Measurements from ENCODE around the gene ZFP90.
"Not testable (repeated sequence)": the region's sequence is repeated elsewhere in the genome, so short reads cannot be mapped to it uniquely, and the experiment has no call there.

ZFP90 gene

DNA sequence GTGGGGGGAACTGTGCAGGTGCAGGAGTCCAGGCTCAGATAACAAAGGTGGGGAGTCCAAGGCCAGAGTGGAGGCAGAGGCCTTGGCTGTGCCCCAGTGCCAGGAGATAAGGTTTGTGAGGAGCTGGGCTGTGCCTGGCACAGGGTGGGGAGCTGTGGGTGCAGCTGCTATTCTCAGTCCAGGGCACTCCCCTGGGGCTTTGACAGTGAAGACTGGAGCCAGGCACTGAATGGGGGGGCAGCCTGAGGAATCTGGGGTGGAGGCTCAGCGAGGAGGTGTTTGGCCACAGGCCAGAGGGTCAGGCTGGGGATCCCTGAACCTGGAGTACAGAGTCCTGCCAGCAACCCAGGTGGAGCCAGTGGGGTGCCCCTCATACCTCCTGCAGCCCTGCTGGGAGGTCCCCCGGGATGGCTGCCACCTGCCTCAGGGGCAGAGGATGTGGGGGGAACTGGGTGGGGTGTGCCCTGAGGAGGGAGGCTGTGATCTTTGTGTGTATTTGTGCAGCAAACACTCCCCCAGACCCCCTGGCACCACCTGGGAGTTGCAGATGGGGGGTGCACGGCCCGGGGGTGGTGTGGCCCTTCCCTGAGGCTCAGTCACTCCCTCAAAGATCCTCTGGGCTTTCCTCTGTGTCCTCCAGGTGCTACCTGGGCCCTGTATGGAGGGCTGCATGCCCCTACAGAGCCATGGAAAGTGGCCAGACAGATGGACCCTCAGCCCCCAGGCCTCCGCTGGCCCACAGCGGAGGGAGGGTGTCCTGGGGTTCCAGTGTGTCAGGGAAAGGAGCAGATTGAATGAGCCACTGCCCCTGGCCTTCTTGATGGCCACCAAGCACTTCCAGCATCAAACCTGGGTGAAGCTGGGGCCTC lies 46.3 kb upstream of the ZFP90 start:
- H3K27me3 ChIP-seq (replicated peaks), result no peaks in the 10 kb centered on the region
- no peak for DNase-seq
- no peak overlapping the region for H3K27ac ChIP-seq
- no peak overlapping the region for H3K4me3 ChIP-seq (ENCODE audit: low read depth, low read length)
- no peaks in the 10 kb centered on the region for H3K36me3 ChIP-seq (replicated peaks)
- in situ Hi-C loops (cut with HindIII; ENCODE audit: low pct_ligation_motif_present, low sequenced_read_pairs), result no loop called here
- TF ChIP-seq, protein P1, sequence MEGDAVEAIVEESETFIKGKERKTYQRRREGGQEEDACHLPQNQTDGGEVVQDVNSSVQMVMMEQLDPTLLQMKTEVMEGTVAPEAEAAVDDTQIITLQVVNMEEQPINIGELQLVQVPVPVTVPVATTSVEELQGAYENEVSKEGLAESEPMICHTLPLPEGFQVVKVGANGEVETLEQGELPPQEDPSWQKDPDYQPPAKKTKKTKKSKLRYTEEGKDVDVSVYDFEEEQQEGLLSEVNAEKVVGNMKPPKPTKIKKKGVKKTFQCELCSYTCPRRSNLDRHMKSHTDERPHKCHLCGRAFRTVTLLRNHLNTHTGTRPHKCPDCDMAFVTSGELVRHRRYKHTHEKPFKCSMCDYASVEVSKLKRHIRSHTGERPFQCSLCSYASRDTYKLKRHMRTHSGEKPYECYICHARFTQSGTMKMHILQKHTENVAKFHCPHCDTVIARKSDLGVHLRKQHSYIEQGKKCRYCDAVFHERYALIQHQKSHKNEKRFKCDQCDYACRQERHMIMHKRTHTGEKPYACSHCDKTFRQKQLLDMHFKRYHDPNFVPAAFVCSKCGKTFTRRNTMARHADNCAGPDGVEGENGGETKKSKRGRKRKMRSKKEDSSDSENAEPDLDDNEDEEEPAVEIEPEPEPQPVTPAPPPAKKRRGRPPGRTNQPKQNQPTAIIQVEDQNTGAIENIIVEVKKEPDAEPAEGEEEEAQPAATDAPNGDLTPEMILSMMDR (IDR thresholded peaks at IDR 0.05; ENCODE audit: low read depth, low read length, missing control alignments), result no peak

DNA sequence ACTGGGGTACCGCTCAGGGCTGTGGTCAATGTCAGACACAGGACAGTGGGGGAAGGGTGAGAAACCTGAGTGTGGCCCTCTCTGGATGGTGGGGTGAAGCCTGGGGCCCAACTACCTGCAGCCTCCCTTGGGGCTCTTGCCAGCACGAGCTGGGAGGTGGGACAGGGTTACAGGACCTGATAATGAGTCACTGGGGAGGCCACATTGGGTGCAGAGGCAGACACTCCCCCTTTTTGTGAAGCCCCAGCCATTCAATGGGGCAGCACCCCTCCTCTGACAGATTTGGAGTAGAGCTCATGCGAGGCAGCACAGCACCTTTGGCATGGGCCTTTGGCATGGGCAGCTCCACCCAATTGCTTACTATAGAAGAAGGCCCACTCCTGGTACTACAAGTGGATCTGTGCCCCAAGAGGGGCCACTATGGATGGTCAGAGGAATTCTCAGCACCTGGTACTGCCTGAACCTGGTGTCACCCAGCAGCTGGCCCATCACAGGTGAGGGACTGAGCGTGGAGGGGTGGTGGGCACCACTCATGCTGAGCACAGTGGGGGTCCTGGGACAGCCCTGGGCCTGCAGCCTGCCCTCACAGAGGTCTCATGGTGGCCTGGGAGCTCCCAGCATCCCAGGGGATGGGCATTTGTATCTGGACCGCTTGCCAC lies 45.5 kb upstream of the ZFP90 start:
- in situ Hi-C loops (cut with HindIII; ENCODE audit: low pct_ligation_motif_present, low sequenced_read_pairs), result no loop called here
- Histone ChIP-seq H3K36me3 (replicated peaks) (no peaks in the 10 kb centered on the region), H3K4me3 (ENCODE audit: low read depth, low read length) (no peak overlapping the region), H3K27me3 (replicated peaks) (no peaks in the 10 kb centered on the region), H3K27ac (no peak overlapping the region)
- TF ChIP-seq, protein P1 (IDR thresholded peaks at IDR 0.05; ENCODE audit: low read depth, low read length, missing control alignments), result no peak
- no peak for DNase-seq

DNA sequence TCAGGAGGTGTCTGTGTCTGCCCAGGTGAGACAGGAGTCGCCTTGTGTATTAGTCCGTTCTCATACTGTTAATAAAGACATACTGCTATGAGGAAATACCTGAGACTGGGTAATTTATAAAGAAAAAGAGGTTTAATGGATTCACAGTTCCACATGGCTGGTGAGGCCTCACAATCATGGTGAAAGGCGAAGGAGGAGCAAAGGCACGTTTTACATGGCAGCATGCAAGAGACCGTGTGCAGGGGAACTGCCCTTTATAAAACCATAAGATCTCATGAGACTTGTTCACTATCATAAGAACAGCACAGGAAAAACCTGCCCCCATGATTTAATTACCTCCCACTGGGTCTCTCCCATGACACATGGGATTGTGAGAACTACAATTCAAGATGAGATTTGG lies 44.8 kb upstream of the ZFP90 start:
- H3K27ac ChIP-seq; H3K4me3 ChIP-seq (ENCODE audit: low read depth, low read length); DNase-seq; H3K36me3 ChIP-seq (replicated peaks); in situ Hi-C loops (cut with HindIII; ENCODE audit: low pct_ligation_motif_present, low sequenced_read_pairs); H3K27me3 ChIP-seq (replicated peaks): not testable (repeated sequence)

DNA sequence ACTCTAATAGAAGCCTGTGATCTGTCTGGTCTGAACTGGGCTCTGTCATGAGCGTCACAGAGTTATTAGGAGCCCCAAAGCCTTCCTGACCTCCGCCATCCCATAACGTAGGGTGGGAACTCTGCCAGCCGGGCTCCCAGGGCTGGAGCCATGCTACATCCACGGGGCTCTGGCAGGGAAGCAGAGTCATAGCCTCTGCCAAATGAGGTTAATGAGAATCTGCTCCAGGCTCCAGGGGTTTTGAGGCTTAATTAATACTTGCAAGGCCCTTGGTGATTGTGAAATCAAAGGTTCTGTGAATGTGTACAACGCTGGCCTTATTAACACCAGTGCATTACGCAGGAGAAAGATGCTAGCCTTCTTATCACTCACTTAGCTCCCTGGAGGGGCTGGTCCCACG lies 42.4 kb upstream of the ZFP90 start:
- no peaks in the 10 kb centered on the region for H3K36me3 ChIP-seq (replicated peaks)
- no peak overlapping the region for H3K4me3 ChIP-seq (ENCODE audit: low read depth, low read length)
- TF ChIP-seq, protein P1 (IDR thresholded peaks at IDR 0.05; ENCODE audit: low read depth, low read length, missing control alignments), result no peak
- no peak overlapping the region for H3K27ac ChIP-seq
- H3K27me3 ChIP-seq (replicated peaks), result no peaks in the 10 kb centered on the region
- DNase-seq, result no peak
- in situ Hi-C loops (cut with HindIII; ENCODE audit: low pct_ligation_motif_present, low sequenced_read_pairs), result no loop called here

DNA sequence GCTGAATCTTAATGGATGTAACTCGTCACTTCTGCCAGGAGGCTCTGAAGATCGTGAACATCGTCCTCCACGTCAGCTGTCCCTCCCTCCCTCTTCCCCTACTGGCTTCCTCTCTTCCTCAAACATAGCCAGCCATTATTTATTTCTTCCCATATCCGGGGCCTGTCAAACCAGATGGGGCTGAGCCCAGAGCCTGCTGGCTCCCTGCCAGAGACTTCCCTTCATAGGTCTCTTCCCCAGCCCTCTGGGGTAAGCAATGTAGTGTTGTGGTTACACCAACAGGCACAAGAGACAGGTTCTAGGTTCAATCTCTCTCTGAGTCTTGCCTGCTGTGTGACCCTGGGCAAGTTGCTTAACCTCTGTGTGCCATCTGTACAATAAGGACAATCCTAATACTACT lies 40.1 kb upstream of the ZFP90 start:
- no peak for DNase-seq
- Histone ChIP-seq H3K36me3 (replicated peaks) (no peaks in the 10 kb centered on the region), H3K27ac (no peak overlapping the region), H3K27me3 (replicated peaks) (no peaks in the 10 kb centered on the region), H3K4me3 (ENCODE audit: low read depth, low read length) (no peak overlapping the region)
- TF ChIP-seq, protein P1 (IDR thresholded peaks at IDR 0.05; ENCODE audit: low read depth, low read length, missing control alignments), result no peak
- in situ Hi-C loops (cut with HindIII; ENCODE audit: low pct_ligation_motif_present, low sequenced_read_pairs), result no loop called here

DNA sequence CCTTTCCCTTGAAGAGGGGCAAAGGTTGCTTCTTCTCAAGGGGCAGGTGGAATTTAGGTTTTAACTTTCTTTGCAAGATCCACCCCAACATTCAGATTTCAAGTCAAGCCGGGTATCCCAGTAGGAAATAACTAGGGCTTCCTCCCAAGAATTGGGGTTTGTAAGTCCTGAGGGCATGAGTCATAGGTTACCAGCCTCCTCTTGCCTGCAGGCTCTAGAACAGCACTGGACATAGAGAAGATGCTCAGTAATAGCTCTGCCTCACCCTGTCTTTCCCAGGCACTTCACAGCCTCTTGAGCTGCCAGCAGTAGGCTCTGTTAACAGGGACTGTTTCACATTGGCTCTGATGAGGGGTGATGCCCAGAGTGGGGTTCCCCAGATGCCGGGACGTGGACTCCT lies 35.8 kb upstream of the ZFP90 start:
- in situ Hi-C loops (cut with HindIII; ENCODE audit: low pct_ligation_motif_present, low sequenced_read_pairs), result no loop called here
- TF ChIP-seq, protein P1 (IDR thresholded peaks at IDR 0.05; ENCODE audit: low read depth, low read length, missing control alignments), result no peak
- DNase-seq, result no peak
- Histone ChIP-seq H3K27me3 (replicated peaks) (no peaks in the 10 kb centered on the region), H3K36me3 (replicated peaks) (no peaks in the 10 kb centered on the region), H3K27ac (no peak overlapping the region), H3K4me3 (ENCODE audit: low read depth, low read length) (no peak overlapping the region)

Data from brain microvascular endothelial cell (primary cell).